CD4-positive, alpha-beta T cell (primary cell): ENCODE data around the gene RAB35. TPM values are rescaled to one million over a fixed set of nuclear protein-coding genes. Genes with fewer than 3 reads are reported as not detected.

Experiments
- ATAC-seq: fragments of 200-7000 bp; cut with Tn5 transposase; one replicate; pipeline ENCODE4 v1.10.0; 2022; ENCODE audit warnings: mild to moderate bottlenecking; ENCODE audit not compliant: poor library complexity
- CTCF ChIA-PET: fragments of 350-600 bp; sonication (Branson Sonifier 250); formaldehyde crosslinking; loops from one replicate; lab custom pipeline; 2021; ENCODE audit warnings: antibody characterized with exemption, inconsistent platforms; lab: Charles Lee
- POLR2A ChIA-PET: fragments of 350-600 bp; sonication (Branson Sonifier 250); formaldehyde crosslinking; loops from one replicate; lab custom pipeline; 2021; ENCODE audit warnings: antibody characterized with exemption, inconsistent platforms; lab: Charles Lee
- DNase-seq, 14 experiments: peaks; one replicate each; pipeline ENCODE4 v3.0.0-alpha.2; 2013 to 2020; ENCODE audit warnings: mixed read lengths in 2 of 14
- H3K27ac ChIP-seq, 2 donors: one replicate each; pipeline versions ENCODE4 v1.5.1 to v1.7.0; 2013; ENCODE audit warnings: low read length in 2 of 2, low read depth in 1 of 2, mild to moderate bottlenecking in 1 of 2
- H3K27me3 ChIP-seq, 2 experiments: 1 replicate in 1 of 2; 2 replicates in 1 of 2; pipeline versions ENCODE4 v1.6.1 to v1.7.0; 2013; ENCODE audit warnings: low read length in 2 of 2, control low read depth in 1 of 2, mild to moderate bottlenecking in 1 of 2, moderate library complexity in 1 of 2; ENCODE audit not compliant: insufficient read depth in 2 of 2, control insufficient read depth in 1 of 2
- H3K36me3 ChIP-seq: one replicate; pipeline ENCODE4 v1.6.1; 2013; ENCODE audit warnings: low read length, control low read depth; ENCODE audit not compliant: insufficient read depth
- H3K4me1 ChIP-seq: one replicate; pipeline ENCODE4 v1.6.1; 2013; ENCODE audit warnings: low read length, control low read depth; ENCODE audit not compliant: insufficient read depth
- H3K4me3 ChIP-seq: one replicate; pipeline ENCODE4 v1.5.1; 2013; ENCODE audit warnings: mild to moderate bottlenecking, low read length, moderate library complexity
- H3K9me3 ChIP-seq, 2 experiments: 1 replicate in 1 of 2; 2 replicates in 1 of 2; pipeline versions ENCODE4 v1.6.1 to v1.7.0; 2013; ENCODE audit warnings: low read length in 2 of 2, mild to moderate bottlenecking in 2 of 2, control low read depth in 1 of 2, moderate library complexity in 1 of 2; ENCODE audit not compliant: control insufficient read depth in 1 of 2, insufficient read depth in 1 of 2
- H3K27ac Mint-ChIP-seq: one replicate; pipeline ENCODE4 v1.8.0; 2020; ENCODE audit warnings: mixed read lengths
- H3K27me3 Mint-ChIP-seq: one replicate; pipeline ENCODE4 v1.8.0; 2021; ENCODE audit warnings: mixed read lengths
- H3K36me3 Mint-ChIP-seq: one replicate; pipeline ENCODE4 v1.8.0; 2021; ENCODE audit warnings: low read depth, mixed read lengths
- H3K4me1 Mint-ChIP-seq: one replicate; pipeline ENCODE4 v1.8.0; 2021; ENCODE audit warnings: low read depth, mixed read lengths
- H3K4me3 Mint-ChIP-seq: one replicate; pipeline ENCODE4 v1.8.0; 2020; ENCODE audit warnings: mild to moderate bottlenecking, mixed read lengths
- H3K9me3 Mint-ChIP-seq: one replicate; pipeline ENCODE4 v1.8.0; 2020; ENCODE audit warnings: mixed read lengths
- intact Hi-C, 2 experiments: fragments of 100-400 bp; cut with DNase I in 1 of 2; cut with micrococcal nuclease in 1 of 2; formaldehyde crosslinking; loops; one replicate each; pipeline versions ENCODE4 v1.15.1 to v1.9.0; 2023 to 2025; cut with DNase I, micrococcal nuclease
- total RNA-seq, 174 experiments: library from RNA in 2 of 174; stranded (reverse) in 2 of 174; gene quantifications; one replicate each; pipeline ENCODE4 v1.2.3 and lab custom pipeline; 2021 to 2026
- TF ChIP-seq, protein P1 (sequence below): fragments of 200-600 bp; IDR thresholded peaks from one replicate; pipeline ENCODE4 v1.8.0; 2022; ENCODE audit warnings: antibody characterized with exemption, mild to moderate bottlenecking

RAB35 gene
- total RNA-seq, 2 experiments from 2014 or later, result 49.7 to 53.8 TPM

DNA sequence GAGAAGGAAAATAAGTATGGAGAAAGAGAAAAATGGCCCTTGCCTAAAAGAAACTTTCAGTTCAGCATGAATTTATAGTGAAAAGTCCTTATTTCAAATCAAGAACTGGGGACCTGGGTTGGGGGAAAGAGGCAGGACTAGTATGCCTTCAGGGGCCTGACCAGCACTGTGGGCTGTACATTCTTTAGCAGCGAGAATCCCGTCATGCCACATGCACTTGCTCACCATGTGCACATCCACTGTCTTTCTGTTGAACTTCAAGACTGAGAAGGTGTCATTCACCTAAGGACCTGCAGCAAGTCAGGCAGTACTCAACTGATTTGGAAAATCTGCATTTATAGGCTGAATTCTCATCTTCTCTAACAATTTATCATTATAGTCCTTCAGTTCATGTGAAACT lies 50.2 kb downstream of the RAB35 start:
- no peaks in the 10 kb centered on the region for H3K4me1 Mint-ChIP-seq
- CTCF ChIA-PET, result interaction anchor here (0.6 to 1.5 kb wide), 2 partner anchors 59 to 1719 kb away, joined by 3 read pairs; no protein-coding TSS in a partner anchor
- no peak overlapping the region for H3K4me3 ChIP-seq
- peak overlapping the region; percentile 30 for H3K27ac Mint-ChIP-seq
- no peak overlapping the region for H3K4me3 Mint-ChIP-seq
- H3K9me3 ChIP-seq, result no peaks in the 10 kb centered on the region
- TF ChIP-seq, protein P1, sequence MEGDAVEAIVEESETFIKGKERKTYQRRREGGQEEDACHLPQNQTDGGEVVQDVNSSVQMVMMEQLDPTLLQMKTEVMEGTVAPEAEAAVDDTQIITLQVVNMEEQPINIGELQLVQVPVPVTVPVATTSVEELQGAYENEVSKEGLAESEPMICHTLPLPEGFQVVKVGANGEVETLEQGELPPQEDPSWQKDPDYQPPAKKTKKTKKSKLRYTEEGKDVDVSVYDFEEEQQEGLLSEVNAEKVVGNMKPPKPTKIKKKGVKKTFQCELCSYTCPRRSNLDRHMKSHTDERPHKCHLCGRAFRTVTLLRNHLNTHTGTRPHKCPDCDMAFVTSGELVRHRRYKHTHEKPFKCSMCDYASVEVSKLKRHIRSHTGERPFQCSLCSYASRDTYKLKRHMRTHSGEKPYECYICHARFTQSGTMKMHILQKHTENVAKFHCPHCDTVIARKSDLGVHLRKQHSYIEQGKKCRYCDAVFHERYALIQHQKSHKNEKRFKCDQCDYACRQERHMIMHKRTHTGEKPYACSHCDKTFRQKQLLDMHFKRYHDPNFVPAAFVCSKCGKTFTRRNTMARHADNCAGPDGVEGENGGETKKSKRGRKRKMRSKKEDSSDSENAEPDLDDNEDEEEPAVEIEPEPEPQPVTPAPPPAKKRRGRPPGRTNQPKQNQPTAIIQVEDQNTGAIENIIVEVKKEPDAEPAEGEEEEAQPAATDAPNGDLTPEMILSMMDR, result no peak
- no peaks in the 10 kb centered on the region for H3K27me3 ChIP-seq
- DNase-seq (no peak), ATAC-seq (no peak)
- no peaks in the 10 kb centered on the region for H3K4me1 ChIP-seq
- H3K36me3 Mint-ChIP-seq, result peaks cover 84% of the 10 kb centered on the region
- H3K36me3 ChIP-seq, result peaks cover 62% of the 10 kb centered on the region
- intact Hi-C loops, result no loop called here
- no peak overlapping the region for H3K27ac ChIP-seq
- H3K27me3 Mint-ChIP-seq, result no peaks in the 10 kb centered on the region
- POLR2A ChIA-PET, result no interaction called here
- H3K9me3 Mint-ChIP-seq, result no peaks in the 10 kb centered on the region

GRCh38 chr12:120065472-120065871 lies 51.1 kb downstream of the RAB35 start:
- H3K27ac Mint-ChIP-seq, result no peak overlapping the region
- intact Hi-C loops, result no loop called here
- Histone ChIP-seq H3K4me1 (no peaks in the 10 kb centered on the region), H3K4me3 (no peak overlapping the region), H3K9me3 (no peaks in the 10 kb centered on the region), H3K27ac (no peak overlapping the region), H3K36me3 (peaks cover 61% of the 10 kb centered on the region), H3K27me3 (no peaks in the 10 kb centered on the region)
- ChIA-PET CTCF (interaction anchor here (0.6 to 1.5 kb wide), 2 partner anchors 20 to 58 kb away, joined by 3 to 5 read pairs; no protein-coding TSS in a partner anchor), POLR2A (no interaction called here)
- no peaks in the 10 kb centered on the region for H3K27me3 Mint-ChIP-seq
- no peak overlapping the region for H3K4me3 Mint-ChIP-seq
- TF ChIP-seq, protein P1, result no peak
- no peaks in the 10 kb centered on the region for H3K4me1 Mint-ChIP-seq
- no peaks in the 10 kb centered on the region for H3K9me3 Mint-ChIP-seq
- DNase-seq, result no peak
- ATAC-seq, result no peak
- peaks cover 90% of the 10 kb centered on the region for H3K36me3 Mint-ChIP-seq

- ATAC-seq (no peak), DNase-seq (no peak)
- no peaks in the 10 kb centered on the region for H3K27me3 Mint-ChIP-seq
- H3K4me1 Mint-ChIP-seq, result no peaks in the 10 kb centered on the region
- no peak overlapping the region for H3K4me3 Mint-ChIP-seq
- H3K36me3 Mint-ChIP-seq, result peaks cover 85% of the 10 kb centered on the region
- H3K27me3 ChIP-seq, result no peaks in the 10 kb centered on the region
- POLR2A ChIA-PET, result no interaction called here
- no peaks in the 10 kb centered on the region for H3K9me3 ChIP-seq
- no peaks in the 10 kb centered on the region for H3K4me1 ChIP-seq
- H3K4me3 ChIP-seq, result no peak overlapping the region
- no peak overlapping the region for H3K27ac Mint-ChIP-seq
- CTCF ChIA-PET, result no interaction called here
- H3K27ac ChIP-seq, result no peak overlapping the region
- intact Hi-C loops, result no loop called here
- peaks cover 57% of the 10 kb centered on the region for H3K36me3 ChIP-seq
- TF ChIP-seq, protein P1, result no peak
- no peaks in the 10 kb centered on the region for H3K9me3 Mint-ChIP-seq
Measured at GRCh38 chr12:120064054-120064940, 52.3 kb downstream of the RAB35 start.
